Measurements from ENCODE around the gene STUM.
"Not testable (repeated sequence)": the region's sequence is repeated elsewhere in the genome, so short reads cannot be mapped to it uniquely, and the experiment has no call there.

Gene STUM

GRCh38 chr1:226615876-226616275, 67.3 kb downstream of the STUM start:
- H3K4me3 ChIP-seq (replicated peaks; ENCODE audit: low read depth, low read length) = no peak overlapping the region
- no peak for TF ChIP-seq CTCF (IDR thresholded peaks at IDR 0.05; ENCODE audit: low read length, missing control alignments)
- DNase-seq (ENCODE audit: low read depth) = no peak

- H3K4me3 ChIP-seq (replicated peaks; ENCODE audit: low read depth, low read length) = no peak overlapping the region
- DNase-seq (ENCODE audit: low read depth) = no peak
- TF ChIP-seq CTCF (IDR thresholded peaks at IDR 0.05; ENCODE audit: low read length, missing control alignments) = no peak
Measured at GRCh38 chr1:226616636-226617035, 68.1 kb downstream of the STUM start.

GRCh38 chr1:226617109-226617508, 68.5 kb downstream of the STUM start:
- DNase-seq (ENCODE audit: low read depth) = no peak
- no peak for TF ChIP-seq CTCF (IDR thresholded peaks at IDR 0.05; ENCODE audit: low read length, missing control alignments)
- no peak overlapping the region for H3K4me3 ChIP-seq (replicated peaks; ENCODE audit: low read depth, low read length)

GRCh38 chr1:226617719-226618118, 69.2 kb downstream of the STUM start:
- not testable (repeated sequence) for H3K4me3 ChIP-seq (replicated peaks; ENCODE audit: low read depth, low read length)

GRCh38 chr1:226618380-226618779, 69.8 kb downstream of the STUM start:
- no peak for TF ChIP-seq CTCF (IDR thresholded peaks at IDR 0.05; ENCODE audit: low read length, missing control alignments)
- no peak for DNase-seq (ENCODE audit: low read depth)
- H3K4me3 ChIP-seq (replicated peaks; ENCODE audit: low read depth, low read length) = no peak overlapping the region

More at GRCh38 chr1:226617719-226618118, 69.2 kb downstream of the STUM start:
- not testable (repeated sequence) for DNase-seq (ENCODE audit: low read depth)

GRCh38 chr1:226619031-226619430, 70.5 kb downstream of the STUM start:
- no peak for TF ChIP-seq CTCF (IDR thresholded peaks at IDR 0.05; ENCODE audit: low read length, missing control alignments)
- no peak for DNase-seq (ENCODE audit: low read depth)
- H3K4me3 ChIP-seq (replicated peaks; ENCODE audit: low read depth, low read length) = no peak overlapping the region

- DNase-seq (ENCODE audit: low read depth) = no peak
- no peak overlapping the region for H3K4me3 ChIP-seq (replicated peaks; ENCODE audit: low read depth, low read length)
- no peak for TF ChIP-seq CTCF (IDR thresholded peaks at IDR 0.05; ENCODE audit: low read length, missing control alignments)
Measured at GRCh38 chr1:226622012-226622411, 73.4 kb downstream of the STUM start.

GRCh38 chr1:226624526-226624925, 76.0 kb downstream of the STUM start:
- no peak overlapping the region for H3K4me3 ChIP-seq (replicated peaks; ENCODE audit: low read depth, low read length)
- no peak for DNase-seq (ENCODE audit: low read depth)
- no peak for TF ChIP-seq CTCF (IDR thresholded peaks at IDR 0.05; ENCODE audit: low read length, missing control alignments)

All from fibroblast of pulmonary artery (primary cell).